GM18526 (cell line): ENCODE results near the gene OR52N2.

ENCODE experiments used
- POLR2A ChIP-seq: IDR thresholded peaks from 3 replicates; pipeline ENCODE4 v1.6.1; 2011; ENCODE audit not compliant: insufficient read length; ENCODE audit errors: extremely low read depth

The OR52N2 gene

GRCh38 chr11:5846701-5847100, 38.0 kb downstream of the OR52N2 start:
- TF ChIP-seq POLR2A, result no peak

- TF ChIP-seq POLR2A, result no peak
These were observed 39.0 kb downstream of the OR52N2 start for GRCh38 chr11:5847711-5848110.

GRCh38 chr11:5851002-5851401, 42.3 kb downstream of the OR52N2 start:
- TF ChIP-seq POLR2A, result no peak

GRCh38 chr11:5857590-5857989, 48.9 kb downstream of the OR52N2 start, which contains the start of gene OR52E8:
Gene OR52E8, minus strand, starts transcription at chr11:5857690. Its CDS starts 0 bp downstream, at chr11:5857690.
- TF ChIP-seq POLR2A, result no peak

DNA sequence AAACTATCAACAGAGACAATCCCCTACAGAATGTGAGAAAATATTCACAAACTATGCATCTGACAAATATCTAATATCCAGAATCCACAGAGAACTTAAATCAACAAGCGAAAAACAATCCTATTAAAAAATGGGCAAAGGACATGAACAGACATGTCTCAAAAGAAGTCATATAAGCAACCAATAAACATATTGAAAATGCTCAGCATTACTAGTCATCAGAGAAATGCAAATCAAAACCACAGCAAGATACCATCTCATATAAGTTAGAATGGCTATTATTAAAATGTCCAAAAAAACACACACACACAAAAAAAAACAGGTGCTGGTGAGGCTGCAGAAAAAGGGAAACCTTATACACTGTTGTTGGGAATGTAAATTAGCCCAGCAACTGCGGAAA, 57.1 kb downstream of the OR52N2 start:
- TF ChIP-seq POLR2A, result no peak
